ENCODE measurements around the gene ZNF469.

Gene ZNF469

GRCh38 chr16:88398874-88399178 is 16.1 kb downstream of the ZNF469 start:
- Mint-ChIP-seq H3K36me3 (ENCODE audit: low read depth) (no peaks in the 10 kb centered on the region), H3K4me3 (peak overlapping the region; percentile 49), H3K27me3 (ENCODE audit: low read depth, poor library complexity) (peaks cover 21% of the 10 kb centered on the region), H3K9me3 (peaks cover 4% of the 10 kb centered on the region), H3K4me1 (peaks cover 51% of the 10 kb centered on the region), H3K27ac (no peak overlapping the region)
- DNase-seq = no peak
- TF ChIP-seq CTCF (IDR thresholded peaks at IDR 0.05) = no peak

GRCh38 chr16:88400186-88400585 is 17.4 kb downstream of the ZNF469 start:
- H3K4me1 Mint-ChIP-seq = peaks cover 65% of the 10 kb centered on the region
- H3K4me3 Mint-ChIP-seq = no peak overlapping the region
- no peak for TF ChIP-seq CTCF (IDR thresholded peaks at IDR 0.05)
- H3K27me3 Mint-ChIP-seq (ENCODE audit: low read depth, poor library complexity) = peaks cover 14% of the 10 kb centered on the region
- peaks cover 4% of the 10 kb centered on the region for H3K9me3 Mint-ChIP-seq
- H3K36me3 Mint-ChIP-seq (ENCODE audit: low read depth) = no peaks in the 10 kb centered on the region
- H3K27ac Mint-ChIP-seq = no peak overlapping the region
- no peak for DNase-seq

GRCh38 chr16:88401604-88402246 is 19.0 kb downstream of the ZNF469 start:
- Mint-ChIP-seq H3K4me1 (peaks cover 80% of the 10 kb centered on the region), H3K36me3 (ENCODE audit: low read depth) (no peaks in the 10 kb centered on the region), H3K27ac (no peak overlapping the region), H3K4me3 (no peak overlapping the region), H3K9me3 (peaks cover 4% of the 10 kb centered on the region), H3K27me3 (ENCODE audit: low read depth, poor library complexity) (peaks cover 10% of the 10 kb centered on the region)
- TF ChIP-seq CTCF (IDR thresholded peaks at IDR 0.05) = no peak
- no peak for DNase-seq

- Mint-ChIP-seq H3K36me3 (ENCODE audit: low read depth) (no peaks in the 10 kb centered on the region), H3K4me3 (no peak overlapping the region), H3K4me1 (peaks cover 80% of the 10 kb centered on the region), H3K9me3 (peaks cover 4% of the 10 kb centered on the region), H3K27me3 (ENCODE audit: low read depth, poor library complexity) (peaks cover 13% of the 10 kb centered on the region), H3K27ac (no peak overlapping the region)
- DNase-seq = no peak
- no peak for TF ChIP-seq CTCF (IDR thresholded peaks at IDR 0.05)
Measured at GRCh38 chr16:88402551-88403240, 19.9 kb downstream of the ZNF469 start.

- peaks cover 82% of the 10 kb centered on the region for H3K4me1 Mint-ChIP-seq
Measured at GRCh38 chr16:88403794-88404581, 21.2 kb downstream of the ZNF469 start.

More at GRCh38 chr16:88403794-88404581, 21.2 kb downstream of the ZNF469 start:
- Mint-ChIP-seq H3K27ac (no peak overlapping the region), H3K9me3 (no peaks in the 10 kb centered on the region), H3K27me3 (ENCODE audit: low read depth, poor library complexity) (peaks cover 9% of the 10 kb centered on the region), H3K36me3 (ENCODE audit: low read depth) (no peaks in the 10 kb centered on the region), H3K4me3 (no peak overlapping the region)
- TF ChIP-seq CTCF (IDR thresholded peaks at IDR 0.05) = peak; percentile 28
- DNase-seq = no peak
